Sciatic nerve (tissue), 2 donors: Measurements from ENCODE around the gene DIAPH2. TPM values are rescaled to one million over a fixed set of nuclear protein-coding genes. Genes with fewer than 3 reads are reported as not detected.
"Not testable (repeated sequence)": the region's sequence is repeated elsewhere in the genome, so short reads cannot be mapped to it uniquely, and the experiment has no call there.

Experiments used
- ATAC-seq: fragments of 200-7000 bp; cut with Tn5 transposase; one replicate; pipeline ENCODE4 v1.9.1; 2020; ENCODE audit warnings: mild to moderate bottlenecking, moderate library complexity
- DNase-seq: peaks from one replicate; pipeline ENCODE4 v3.0.0-alpha.2; 2020; ENCODE audit warnings: low spot score
- intact Hi-C: fragments of 100-400 bp; cut with DNase I; formaldehyde crosslinking; loops from one replicate; pipeline ENCODE4 v1.14.2; 2022
- total RNA-seq: library from RNA; stranded (reverse); fragmentation: NEBNext Ultra II Directional; extraction: Animal tissue kit (Norgen Biotek cat#: 25700); gene quantifications from one replicate; pipeline ENCODE4 v1.2.1, GENCODE V29; 2021
- donor health status: DM: no; HTN: no; CAD: no.
- donor health status: DM: no; HTN: no; CAD: no.

DIAPH2 gene
- total RNA-seq, 1 donor from 2014 or later: 34.5 TPM

GRCh38 chrX:96713303-96713702, 28.7 kb downstream of the DIAPH2 start:
- ATAC-seq: no peak
- DNase-seq: no peak
- intact Hi-C loops: no loop called here

GRCh38 chrX:96714393-96714792, 29.8 kb downstream of the DIAPH2 start:
- DNase-seq, intact Hi-C loops, ATAC-seq: not testable (repeated sequence)

- no peak for ATAC-seq
Observed at GRCh38 chrX:96715481-96715880, 30.8 kb downstream of the DIAPH2 start.

GRCh38 chrX:96719161-96719875, 34.7 kb downstream of the DIAPH2 start:
- intact Hi-C loops: no loop called here
- ATAC-seq: no peak
- no peak for DNase-seq

More at GRCh38 chrX:96715481-96715880, 30.8 kb downstream of the DIAPH2 start:
- intact Hi-C loops: no loop called here
- no peak for DNase-seq

GRCh38 chrX:96721354-96721753, 36.7 kb downstream of the DIAPH2 start:
- DNase-seq (no peak), ATAC-seq (no peak)
- intact Hi-C loops: no loop called here

GRCh38 chrX:96722781-96723180, 38.1 kb downstream of the DIAPH2 start:
- ATAC-seq (no peak), DNase-seq (no peak)
- intact Hi-C loops: no loop called here

GRCh38 chrX:96729053-96729452, 44.4 kb downstream of the DIAPH2 start:
- DNase-seq (no peak), ATAC-seq (no peak)
- intact Hi-C loops: no loop called here

- ATAC-seq (no peak), DNase-seq (no peak)
- intact Hi-C loops: no loop called here
Observed at GRCh38 chrX:96729868-96730643, 45.4 kb downstream of the DIAPH2 start.

- ATAC-seq, intact Hi-C loops, DNase-seq: not testable (repeated sequence)
Observed at GRCh38 chrX:96731000-96731399, 46.4 kb downstream of the DIAPH2 start.

- no peak for ATAC-seq
- intact Hi-C loops: no loop called here
Observed at GRCh38 chrX:96743367-96744073, 58.9 kb downstream of the DIAPH2 start.

GRCh38 chrX:96752781-96753180, 68.1 kb downstream of the DIAPH2 start:
- intact Hi-C loops: no loop called here
- ATAC-seq: no peak
- no peak for DNase-seq

More at GRCh38 chrX:96743367-96744073, 58.9 kb downstream of the DIAPH2 start:
- no peak for DNase-seq

- intact Hi-C loops: no loop called here
- ATAC-seq: no peak
- DNase-seq: no peak
Observed at GRCh38 chrX:96753230-96753629, 68.6 kb downstream of the DIAPH2 start.

- ATAC-seq: no peak
Observed at GRCh38 chrX:96756491-96756890, 71.8 kb downstream of the DIAPH2 start.

GRCh38 chrX:96761566-96761965, 76.9 kb downstream of the DIAPH2 start:
- intact Hi-C loops: no loop called here
- ATAC-seq (no peak), DNase-seq (no peak)

More at GRCh38 chrX:96756491-96756890, 71.8 kb downstream of the DIAPH2 start:
- DNase-seq: no peak
- intact Hi-C loops: no loop called here

GRCh38 chrX:96763608-96764007, 79.0 kb downstream of the DIAPH2 start:
- DNase-seq (no peak), ATAC-seq (no peak)
- intact Hi-C loops: no loop called here

- intact Hi-C loops: no loop called here
- ATAC-seq: no peak
Observed at GRCh38 chrX:96764864-96765263, 80.2 kb downstream of the DIAPH2 start.

GRCh38 chrX:96770315-96770714, 85.7 kb downstream of the DIAPH2 start:
- intact Hi-C loops: no loop called here
- DNase-seq (no peak), ATAC-seq (no peak)

More at GRCh38 chrX:96764864-96765263, 80.2 kb downstream of the DIAPH2 start:
- DNase-seq: no peak

- ATAC-seq: no peak
- no peak for DNase-seq
- intact Hi-C loops: no loop called here
Observed at GRCh38 chrX:96771486-96771885, 86.8 kb downstream of the DIAPH2 start.

- ATAC-seq (no peak), DNase-seq (no peak)
- intact Hi-C loops: no loop called here
Observed at GRCh38 chrX:96774116-96774515, 89.5 kb downstream of the DIAPH2 start.

- ATAC-seq: no peak
- intact Hi-C loops: no loop called here
- no peak for DNase-seq
Observed at GRCh38 chrX:96776966-96777365, 92.3 kb downstream of the DIAPH2 start.
